WI38 (cell line): ENCODE data around the gene GPR3.

ENCODE experiments used
- H3K4me3 ChIP-seq: 2 replicates; pipeline ENCODE4 v1.5.1; 2011; ENCODE audit warnings: low read depth, mild to moderate bottlenecking, control low read depth, low read length
- TF ChIP-seq, protein P1 (sequence below): IDR thresholded peaks from 2 replicates; pipeline ENCODE4 v1.5.1; 2012; ENCODE audit warnings: low read depth, mild to moderate bottlenecking, control low read depth, low read length

Gene GPR3

DNA sequence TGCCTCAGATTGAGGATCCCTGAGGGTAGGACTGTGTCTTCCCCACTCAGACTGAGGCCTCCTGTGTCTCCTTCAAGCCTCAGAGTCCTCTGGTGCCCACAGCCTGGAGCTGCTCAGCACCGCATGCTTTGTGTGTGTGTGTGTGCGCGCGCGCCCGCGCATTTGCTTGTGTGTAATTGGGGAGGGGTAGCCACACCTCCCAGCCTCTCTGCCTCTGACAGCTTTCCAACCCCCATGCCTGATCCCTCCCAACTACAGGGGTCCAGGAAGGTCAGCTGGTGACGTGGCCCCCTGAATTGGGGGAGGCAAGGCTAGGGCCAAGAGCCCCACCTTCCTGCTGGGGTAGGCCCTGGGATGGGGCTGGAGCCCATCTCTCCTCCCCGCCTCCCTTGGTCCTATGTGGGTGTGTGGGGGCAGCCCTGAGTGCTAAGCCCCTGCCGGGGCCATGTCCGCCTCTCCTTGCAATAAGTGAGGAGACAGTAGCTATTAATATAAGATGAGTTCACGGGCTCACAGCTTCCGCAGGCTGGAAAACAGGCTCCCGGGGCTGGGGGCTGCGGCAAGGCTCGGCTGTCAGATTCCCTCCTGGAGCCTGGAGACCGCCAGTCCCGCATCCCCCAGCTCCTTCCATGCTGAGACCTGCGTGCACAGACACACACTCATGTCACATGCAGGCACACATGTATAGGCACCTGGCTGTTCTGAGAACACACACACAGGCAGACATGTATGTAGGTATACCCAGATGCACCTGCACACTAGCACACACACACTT, 7.0 kb downstream of the GPR3 start:
- no peak overlapping the region for H3K4me3 ChIP-seq
- TF ChIP-seq, protein P1, sequence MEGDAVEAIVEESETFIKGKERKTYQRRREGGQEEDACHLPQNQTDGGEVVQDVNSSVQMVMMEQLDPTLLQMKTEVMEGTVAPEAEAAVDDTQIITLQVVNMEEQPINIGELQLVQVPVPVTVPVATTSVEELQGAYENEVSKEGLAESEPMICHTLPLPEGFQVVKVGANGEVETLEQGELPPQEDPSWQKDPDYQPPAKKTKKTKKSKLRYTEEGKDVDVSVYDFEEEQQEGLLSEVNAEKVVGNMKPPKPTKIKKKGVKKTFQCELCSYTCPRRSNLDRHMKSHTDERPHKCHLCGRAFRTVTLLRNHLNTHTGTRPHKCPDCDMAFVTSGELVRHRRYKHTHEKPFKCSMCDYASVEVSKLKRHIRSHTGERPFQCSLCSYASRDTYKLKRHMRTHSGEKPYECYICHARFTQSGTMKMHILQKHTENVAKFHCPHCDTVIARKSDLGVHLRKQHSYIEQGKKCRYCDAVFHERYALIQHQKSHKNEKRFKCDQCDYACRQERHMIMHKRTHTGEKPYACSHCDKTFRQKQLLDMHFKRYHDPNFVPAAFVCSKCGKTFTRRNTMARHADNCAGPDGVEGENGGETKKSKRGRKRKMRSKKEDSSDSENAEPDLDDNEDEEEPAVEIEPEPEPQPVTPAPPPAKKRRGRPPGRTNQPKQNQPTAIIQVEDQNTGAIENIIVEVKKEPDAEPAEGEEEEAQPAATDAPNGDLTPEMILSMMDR: no peak

GRCh38 chr1:27400082-27400962, 7.9 kb downstream of the GPR3 start:
- no peak overlapping the region for H3K4me3 ChIP-seq
- TF ChIP-seq, protein P1: no peak

DNA sequence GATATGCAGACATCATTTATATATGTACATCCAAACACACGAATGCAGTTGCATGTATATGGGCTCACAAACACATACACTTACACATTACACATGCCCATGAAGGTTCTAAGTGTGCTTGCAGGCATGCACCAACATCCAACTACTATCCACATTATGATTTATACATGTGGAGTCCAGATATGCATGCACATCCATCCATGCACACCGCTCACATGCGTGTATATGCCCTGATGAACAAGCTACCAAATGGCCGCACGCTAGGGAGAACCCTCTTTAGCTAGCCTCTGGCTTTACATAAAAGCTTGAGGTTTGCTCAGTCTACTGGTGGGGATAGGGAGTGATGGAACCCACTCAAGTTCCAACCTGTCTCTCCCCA, 8.5 kb downstream of the GPR3 start:
- no peak overlapping the region for H3K4me3 ChIP-seq
- TF ChIP-seq, protein P1: no peak

DNA sequence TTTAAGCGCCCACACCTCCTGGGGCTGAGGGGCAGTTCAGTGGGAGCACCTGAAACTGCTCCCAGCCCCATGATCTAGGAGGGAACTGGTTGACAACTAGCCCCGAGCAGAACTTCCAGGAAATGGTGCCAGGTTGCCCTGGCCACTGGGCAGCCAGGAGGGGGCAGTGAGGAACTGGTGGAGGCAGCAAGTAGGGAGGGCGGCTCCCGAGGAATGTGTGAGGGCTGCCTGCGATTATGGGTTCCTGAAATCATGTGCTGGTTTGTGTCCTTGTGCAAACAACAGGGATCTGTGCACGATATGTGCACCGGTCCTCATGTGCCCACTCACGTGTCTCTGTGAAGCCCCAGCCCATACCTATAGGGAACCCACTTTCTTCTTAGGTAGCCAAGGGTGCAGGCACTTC, 9.9 kb downstream of the GPR3 start:
- H3K4me3 ChIP-seq: no peak overlapping the region
- TF ChIP-seq, protein P1: peak; percentile 53

GRCh38 chr1:27403065-27403726, 10.8 kb downstream of the GPR3 start:
- no peak overlapping the region for H3K4me3 ChIP-seq
- TF ChIP-seq, protein P1: no peak

- TF ChIP-seq, protein P1: no peak
- no peak overlapping the region for H3K4me3 ChIP-seq
Measured at GRCh38 chr1:27403931-27404330, 11.5 kb downstream of the GPR3 start.
